Keratinocyte (primary cell): ENCODE results near the gene BCL11B. TPM values are rescaled to one million over a fixed set of nuclear protein-coding genes. Genes with fewer than 3 reads are reported as not detected.

ENCODE experiments used
- DNase-seq: peaks from one replicate; pipeline ENCODE4 v3.0.0-alpha.2; 2011; ENCODE audit warnings: low read depth, missing footprints, low spot score
- FAIRE-seq: peaks from 2 replicates; lab custom pipeline; 2011; peaks lifted over from hg19 to GRCh38; lab: Jason Lieb, UNC
- H2AFZ ChIP-seq: 2 replicates; pipeline ENCODE4 v1.6.0; 2012; ENCODE audit warnings: low read length, control low read depth, inconsistent platforms; ENCODE audit not compliant: control insufficient read depth
- H3K27ac ChIP-seq: 2 replicates; pipeline ENCODE4 v1.5.1; 2011; ENCODE audit warnings: low read length; ENCODE audit not compliant: control insufficient read depth, insufficient read depth
- H3K27me3 ChIP-seq: 3 replicates; pipeline ENCODE4 v1.6.0; 2011; ENCODE audit warnings: low read length; ENCODE audit not compliant: control insufficient read depth, insufficient read depth; ENCODE audit errors: extremely low read depth
- H3K36me3 ChIP-seq, 2 experiments: 2 replicates in 1 of 2; 3 replicates in 1 of 2; pipeline ENCODE4 v1.5.1; 2011; ENCODE audit warnings: low read length in 2 of 2, mild to moderate bottlenecking in 1 of 2; ENCODE audit not compliant: control insufficient read depth in 2 of 2, insufficient read depth in 2 of 2; ENCODE audit errors: extremely low read depth in 1 of 2
- H3K4me1 ChIP-seq: 3 replicates; pipeline ENCODE4 v1.5.1; 2011; ENCODE audit warnings: low read length; ENCODE audit not compliant: control insufficient read depth, insufficient read depth; ENCODE audit errors: extremely low read depth
- H3K4me2 ChIP-seq: 3 replicates; pipeline ENCODE4 v1.6.0; 2011; ENCODE audit warnings: low read depth, low read length; ENCODE audit not compliant: control insufficient read depth, insufficient read depth; ENCODE audit errors: extremely low read depth
- H3K4me3 ChIP-seq, 3 experiments: fragments of 200-600 bp in 1 of 3; sonication (generic) in 1 of 3; 2 replicates in 2 of 3; 3 replicates in 1 of 3; pipeline ENCODE4 v1.5.1; 2011 to 2016; ENCODE audit warnings: low read length in 3 of 3, mild to moderate bottlenecking in 3 of 3, control low read depth in 2 of 3, inconsistent platforms in 1 of 3, low read depth in 1 of 3, mixed read lengths in 1 of 3, mixed run types in 1 of 3, moderate library complexity in 1 of 3; ENCODE audit not compliant: control insufficient read depth in 2 of 3, insufficient read depth in 2 of 3; ENCODE audit errors: extremely low read depth in 1 of 3
- H3K79me2 ChIP-seq: 2 replicates; pipeline ENCODE4 v1.6.0; 2012; ENCODE audit warnings: low read length; ENCODE audit not compliant: control insufficient read depth, insufficient read depth
- H3K9ac ChIP-seq: 3 replicates; pipeline ENCODE4 v1.6.0; 2011; ENCODE audit warnings: low read length; ENCODE audit not compliant: control insufficient read depth, insufficient read depth; ENCODE audit errors: extremely low read depth
- H3K9me1 ChIP-seq: 3 replicates; pipeline ENCODE4 v1.6.0; 2011; ENCODE audit warnings: low read length; ENCODE audit not compliant: control insufficient read depth, insufficient read depth; ENCODE audit errors: extremely low read depth
- H3K9me3 ChIP-seq: 2 replicates; pipeline ENCODE4 v1.5.1; 2012; ENCODE audit warnings: low read depth, low read length; ENCODE audit not compliant: control insufficient read depth
- H4K20me1 ChIP-seq: 3 replicates; pipeline ENCODE4 v1.6.0; 2011; ENCODE audit warnings: low read length; ENCODE audit not compliant: control insufficient read depth, insufficient read depth; ENCODE audit errors: extremely low read depth
- CTCF ChIP-seq, 3 experiments: IDR thresholded peaks in 1 of 3; conservative IDR thresholded peaks in 1 of 3; optimal IDR thresholded peaks in 1 of 3; 2 replicates in 2 of 3; 3 replicates in 1 of 3; pipeline versions ENCODE3 to v1.5.1; 2011; ENCODE audit warnings: low read length in 3 of 3, mild to moderate bottlenecking in 3 of 3, moderate library complexity in 2 of 3, control low read depth in 1 of 3, inconsistent platforms in 1 of 3; ENCODE audit not compliant: insufficient read depth in 2 of 3; ENCODE audit errors: extremely low read depth in 1 of 3
- EZH2 ChIP-seq: IDR thresholded peaks from one replicate; pipeline ENCODE4 v1.6.1; 2012; ENCODE audit warnings: inconsistent platforms, mild to moderate bottlenecking, low read length, moderate library complexity
- dilution Hi-C: fragments of 300-500 bp; cut with MboI; formaldehyde crosslinking; loops from one replicate; pipeline ENCODE4 v1.7.0; 2020; ENCODE audit warnings: low sequenced_read_pairs; ENCODE audit not compliant: extremely low pct_ligation_motif_present
- polyA plus RNA-seq, 5 experiments: library from polyadenylated mRNA; depleted of rRNA in 3 of 5; stranded (reverse) in 3 of 5; stranded (forward) in 1 of 5; unstranded in 1 of 5; fragments of >200 nt; gene quantifications; 1 replicate in 1 of 5; 2 replicates in 3 of 5; 3 replicates in 1 of 5; pipeline versions ENCODE4 v1.2.1 to v1.2.3, GENCODE V29; 2011 to 2012; ENCODE audit warnings: missing spikeins in 2 of 5, low read depth in 1 of 5, low replicate concordance in 1 of 5

The BCL11B gene
- polyA plus RNA-seq, 1 donor (not counting 4 experiments of a cell fraction or from before 2014, with no cell fraction given) = 5.2 TPM

DNA sequence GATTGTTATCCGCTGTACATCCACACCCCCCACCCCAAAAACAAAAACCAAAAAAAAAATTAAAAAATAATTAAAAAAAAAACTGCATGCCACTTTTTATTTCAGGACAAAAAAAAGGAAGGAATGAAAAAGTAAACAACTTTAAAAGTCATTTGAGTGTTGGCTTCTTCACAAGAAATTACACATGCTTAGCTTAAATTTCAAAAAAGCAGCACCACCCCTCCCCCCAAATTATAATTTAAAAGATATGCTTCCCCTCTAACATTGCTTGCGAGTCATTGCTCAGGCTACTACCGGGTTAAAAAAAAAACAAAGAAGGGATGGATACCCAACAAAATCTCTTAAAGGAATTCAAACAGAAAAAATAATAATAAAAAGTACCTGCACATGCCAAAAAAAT is 98.5 kb downstream of the BCL11B start:
- FAIRE-seq = no peak
- Histone ChIP-seq H2AFZ (no peak overlapping the region), H3K4me3 (no peak overlapping the region), H3K27ac (no peak overlapping the region), H3K36me3 (peaks cover 0 to 5% of the 10 kb centered on the region in 2 experiments), H3K4me2 (no peak overlapping the region), H3K27me3 (no peaks in the 10 kb centered on the region), H4K20me1 (no peaks in the 10 kb centered on the region), H3K9me3 (no peaks in the 10 kb centered on the region), H3K79me2 (peaks cover 16% of the 10 kb centered on the region), H3K9ac (no peak overlapping the region), H3K4me1 (peaks cover 12% of the 10 kb centered on the region), H3K9me1 (no peaks in the 10 kb centered on the region)
- dilution Hi-C loops = no loop called here
- no peak for DNase-seq
- TF ChIP-seq EZH2 = no peak

DNA sequence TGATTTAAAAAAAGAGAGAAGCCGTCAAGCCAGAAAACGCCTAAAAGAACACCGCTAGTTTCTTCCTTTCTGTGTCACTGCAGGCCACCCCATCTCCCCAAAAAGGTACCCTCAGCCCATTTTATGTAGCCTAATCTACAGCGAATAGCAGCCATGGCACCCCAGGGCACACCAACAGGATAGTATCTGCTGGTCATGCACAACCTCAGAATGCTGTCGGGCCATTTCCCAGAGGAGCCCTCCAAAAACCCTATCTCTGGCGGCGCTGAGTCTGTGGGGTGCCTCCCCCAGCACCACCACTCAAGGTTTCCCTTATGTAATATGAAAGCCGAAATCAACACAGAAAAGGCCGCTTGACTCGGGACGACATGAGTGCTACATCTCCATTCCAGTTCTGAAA is 98.9 kb downstream of the BCL11B start:
- FAIRE-seq (no peak), DNase-seq (no peak)
- Histone ChIP-seq H3K4me1 (peaks cover 8% of the 10 kb centered on the region), H3K9ac (no peak overlapping the region), H3K9me3 (no peaks in the 10 kb centered on the region), H3K4me3 (no peak overlapping the region), H4K20me1 (no peaks in the 10 kb centered on the region), H3K36me3 (peaks cover 0 to 5% of the 10 kb centered on the region in 2 experiments), H3K4me2 (no peak overlapping the region), H3K27me3 (no peaks in the 10 kb centered on the region), H3K79me2 (peaks cover 16% of the 10 kb centered on the region), H3K27ac (no peak overlapping the region), H3K9me1 (no peaks in the 10 kb centered on the region), H2AFZ (no peak overlapping the region)
- TF ChIP-seq EZH2 (no peak), CTCF (optimal IDR thresholded peaks at IDR 0.05 in 1 of 3, IDR thresholded peaks at IDR 0.05 in 1 of 3, conservative IDR thresholded peaks at IDR 0.05 in 1 of 3; ENCODE audit: extremely low read depth in 1 of 3, insufficient read depth in 2 of 3, low read length in 3 of 3) (no peak)
- dilution Hi-C loops = no loop called here

GRCh38 chr14:99171396-99171795 is 100.6 kb downstream of the BCL11B start:
- Histone ChIP-seq H3K27me3 (no peaks in the 10 kb centered on the region), H3K4me1 (no peaks in the 10 kb centered on the region)
- dilution Hi-C loops = no loop called here

More at GRCh38 chr14:99171396-99171795, 100.6 kb downstream of the BCL11B start:
- peaks cover 0 to 4% of the 10 kb centered on the region in 2 experiments for H3K36me3 ChIP-seq
- no peaks in the 10 kb centered on the region for H3K9me3 ChIP-seq
- DNase-seq (no peak), FAIRE-seq (no peak)
- H3K27ac ChIP-seq = no peak overlapping the region
- H3K9ac ChIP-seq = no peak overlapping the region
- H3K79me2 ChIP-seq = peaks cover 7% of the 10 kb centered on the region
- TF ChIP-seq EZH2 (no peak), CTCF (optimal IDR thresholded peaks at IDR 0.05 in 1 of 3, IDR thresholded peaks at IDR 0.05 in 1 of 3, conservative IDR thresholded peaks at IDR 0.05 in 1 of 3; ENCODE audit: extremely low read depth in 1 of 3, insufficient read depth in 2 of 3, low read length in 3 of 3) (no peak)
- H3K4me3 ChIP-seq = no peak overlapping the region
- H2AFZ ChIP-seq = no peak overlapping the region
- H3K4me2 ChIP-seq = no peak overlapping the region
- H4K20me1 ChIP-seq = no peaks in the 10 kb centered on the region
- no peaks in the 10 kb centered on the region for H3K9me1 ChIP-seq
